GM12878 (cell line): Measurements from ENCODE around the gene ARID5B. TPM values are rescaled to one million over a fixed set of nuclear protein-coding genes. Genes with fewer than 3 reads are reported as not detected.

ENCODE experiments used
- ATAC-seq: fragments of 200-7000 bp; cut with Tn5 transposase; 3 replicates; pipeline ENCODE4 v1.9.1; 2020; ENCODE audit warnings: mild to moderate bottlenecking, moderate library complexity
- BruUV-seq: library from RNA; stranded (reverse); fragments of 400-500 nt; replicated peaks from 2 replicates; lab custom pipeline; 2021; lab: Mats Ljungman, UMichigan
- CTCF ChIA-PET: fragments of 300-600 bp; sonication (Branson Sonifier 250); formaldehyde crosslinking; extraction: SDS; loops from one replicate; lab custom pipeline; 2021; ENCODE audit warnings: inconsistent platforms; lab: Yijun Ruan, JAX
- POLR2A ChIA-PET: fragments of 350-600 bp; formaldehyde crosslinking; extraction: SDS; loops from one replicate; lab custom pipeline; 2021; ENCODE audit warnings: inconsistent platforms; lab: Charles Lee
- RAD21 ChIA-PET: fragments of 300-600 bp; sonication (Branson Sonifier 250); formaldehyde crosslinking; loops from one replicate; lab custom pipeline; 2023; ENCODE audit warnings: antibody characterized with exemption; ENCODE audit not compliant: unreplicated experiment; lab: Charles Lee
- SMC1A ChIA-PET: fragments of 300-600 bp; sonication (Branson Sonifier 250); formaldehyde crosslinking; loops from one replicate; lab custom pipeline; 2023; ENCODE audit not compliant: unreplicated experiment, uncharacterized antibody; lab: Charles Lee
- DNase-seq: peaks from one replicate; pipeline ENCODE4 v3.0.0-alpha.2; 2011; ENCODE audit warnings: low read depth, low spot score
- FAIRE-seq: peaks from 3 replicates; lab custom pipeline; 2011; peaks lifted over from hg19 to GRCh38; lab: Jason Lieb, UNC
- H2AFZ ChIP-seq: 2 replicates; pipeline ENCODE4 v1.6.0; 2011; ENCODE audit warnings: low read depth, low read length, control low read depth; ENCODE audit not compliant: control insufficient read depth
- H3K27ac ChIP-seq: 2 replicates; pipeline ENCODE4 v1.5.1; 2011; ENCODE audit warnings: control low read depth; ENCODE audit not compliant: control insufficient read depth, insufficient read depth
- H3K27me3 ChIP-seq, 2 experiments: replicated peaks in 1 of 2; 2 replicates each; pipeline versions ENCODE4 v1.6.0 to v1.6.1; 2011; ENCODE audit warnings: low read length in 1 of 2; ENCODE audit not compliant: control insufficient read depth in 2 of 2, insufficient read depth in 2 of 2
- H3K36me3 ChIP-seq, 2 experiments: 2 replicates each; pipeline ENCODE4 v1.5.1; 2011; ENCODE audit warnings: low read length in 1 of 2; ENCODE audit not compliant: control insufficient read depth in 2 of 2, insufficient read depth in 2 of 2
- H3K4me1 ChIP-seq: 2 replicates; pipeline ENCODE4 v1.6.1; 2011; ENCODE audit warnings: mild to moderate bottlenecking, low read length, moderate library complexity, mixed read lengths; ENCODE audit not compliant: control insufficient read depth, insufficient read depth
- H3K4me2 ChIP-seq: 2 replicates; pipeline ENCODE4 v1.6.0; 2011; ENCODE audit warnings: control low read depth; ENCODE audit not compliant: control insufficient read depth, insufficient read depth
- H3K4me3 ChIP-seq: fragments of 200-600 bp; sonication (generic); 2 replicates; pipeline ENCODE4 v1.5.1; 2016
- H3K79me2 ChIP-seq: 2 replicates; pipeline ENCODE4 v1.6.0; 2011; ENCODE audit warnings: low read length; ENCODE audit not compliant: control insufficient read depth, insufficient read depth
- H3K9ac ChIP-seq: 2 replicates; pipeline ENCODE4 v1.8.0; 2011; ENCODE audit warnings: low read length, control low read depth, mixed read lengths; ENCODE audit not compliant: control insufficient read depth, insufficient read depth
- H3K9me3 ChIP-seq: replicated peaks from 3 replicates; pipeline ENCODE4 v1.5.1; 2011; ENCODE audit warnings: mild to moderate bottlenecking, low read length; ENCODE audit not compliant: control insufficient read depth, insufficient read depth
- H4K20me1 ChIP-seq: 2 replicates; pipeline ENCODE4 v1.6.0; 2011; ENCODE audit not compliant: control insufficient read depth, insufficient read depth
- CBX3 ChIP-seq: fragments of 200-600 bp; sonication (generic); IDR thresholded peaks from 2 replicates; pipeline ENCODE4 v1.6.1; 2016; ENCODE audit warnings: low read depth, borderline replicate concordance
- CTCF ChIP-seq, 3 experiments: IDR thresholded peaks in 2 of 3; conservative IDR thresholded peaks in 1 of 3; 2 replicates each; pipeline ENCODE4 v1.5.1; 2011; ENCODE audit warnings: low read depth in 3 of 3, low read length in 3 of 3, mild to moderate bottlenecking in 3 of 3, control low read depth in 2 of 3, moderate library complexity in 2 of 3, inconsistent platforms in 1 of 3, mixed read lengths in 1 of 3; ENCODE audit not compliant: control insufficient read depth in 2 of 3, insufficient read depth in 1 of 3; ENCODE audit errors: extremely low read depth in 1 of 3
- E2F8 ChIP-seq: fragments of 450-650 bp; IDR thresholded peaks from 2 replicates; pipeline ENCODE4 v1.6.1; 2018; ENCODE audit warnings: mild to moderate bottlenecking, low read depth, moderate library complexity; ENCODE audit not compliant: partially characterized antibody
- MTA3 ChIP-seq: IDR thresholded peaks from 2 replicates; pipeline ENCODE4 v1.6.1; 2012; ENCODE audit warnings: low read length, inconsistent platforms, borderline replicate concordance
- NFYB ChIP-seq: IDR thresholded peaks from 2 replicates; pipeline ENCODE4 v1.6.1; 2011; ENCODE audit warnings: low read depth, mild to moderate bottlenecking, low read length, improper control_type of control experiment, moderate library complexity; ENCODE audit not compliant: insufficient read depth
- NRF1 ChIP-seq: conservative IDR thresholded peaks from 2 replicates; pipeline ENCODE4 v1.6.1; 2011; ENCODE audit warnings: mild to moderate bottlenecking, low read depth, low read length, improper control_type of control experiment
- POLR2AphosphoS2 ChIP-seq: IDR thresholded peaks from 2 replicates; pipeline ENCODE4 v1.6.1; 2011; ENCODE audit warnings: low read depth, mild to moderate bottlenecking, low read length, improper control_type of control experiment, moderate library complexity
- RUNX3 ChIP-seq: IDR thresholded peaks from 2 replicates; pipeline ENCODE4 v1.6.1; 2012; ENCODE audit warnings: low read length, inconsistent platforms
- ZBED1 ChIP-seq: IDR thresholded peaks from 2 replicates; pipeline ENCODE4 v1.6.1; 2016; ENCODE audit warnings: borderline replicate concordance
- ZNF592 ChIP-seq: fragments of 450-650 bp; IDR thresholded peaks from 2 replicates; pipeline ENCODE4 v1.6.1; 2017; ENCODE audit warnings: mild to moderate bottlenecking, moderate library complexity
- WGBS: methylation state at CpG from one replicate; pipeline ENCODE4 v1.1.6; 2016; ENCODE audit warnings: low lambda C conversion rate; ENCODE audit not compliant: insufficient replicate concordance, insufficient coverage; ENCODE audit errors: missing lambda C conversion rate; 5-methylcytosine and 5-hydroxymethylcytosine counted together
- in situ Hi-C: fragments of 300-500 bp; cut with MboI; formaldehyde crosslinking; loops from 9 replicates; pipeline ENCODE4 v1.14.3; 2018; ENCODE audit warnings: mixed read lengths
- intact Hi-C: fragments of 100-400 bp; cut with micrococcal nuclease; formaldehyde crosslinking; loops from one replicate; pipeline ENCODE4 v1.14.2; 2022; ENCODE audit not compliant: unreplicated experiment
- polyA plus RNA-seq, 11 experiments: library from polyadenylated mRNA; depleted of rRNA in 4 of 11; unstranded in 6 of 11; stranded (reverse) in 5 of 11; fragments of >200 nt; fragmentation: Nextera tagmentation in 4 of 11; fragmentation: Illumina TruSeq in 1 of 11; extraction: Ambion mirVana in 4 of 11; extraction: Trizol in 1 of 11; gene quantifications; 1 replicate in 1 of 11; 2 replicates in 10 of 11; pipeline versions ENCODE4 v1.2.1 to v1.2.3, GENCODE V29; 2011 to 2016; ENCODE audit warnings: inconsistent platforms in 2 of 11, missing spikeins in 2 of 11, low read depth in 1 of 11
- total RNA-seq, 4 experiments: library from RNA; depleted of rRNA in 3 of 4; stranded (reverse); fragments of >200 nt in 3 of 4; fragmentation: Illumina TruSeq in 1 of 4; extraction: Trizol in 1 of 4; gene quantifications; 2 replicates each; pipeline versions ENCODE4 v1.2.1 to v1.2.3, GENCODE V29; 2013 to 2021

ARID5B gene
- total and polyA plus RNA-seq, 10 of the 15 experiments (the other 5 are each of a cell fraction or from before 2014, with no cell fraction given), result 2.7 to 8.5 (median 6.1) TPM

GRCh38 chr10:61918989-61919388, 17.5 kb downstream of the ARID5B start:
- Histone ChIP-seq H3K4me2 (no peak overlapping the region), H3K36me3 (peaks cover 0 to 12% of the 10 kb centered on the region in 2 experiments; a peak in 1 of 4 replicates), H2AFZ (no peak overlapping the region), H3K4me3 (no peak overlapping the region), H3K27me3 (no peaks in the 10 kb centered on the region), H4K20me1 (no peaks in the 10 kb centered on the region), H3K9ac (no peak overlapping the region), H3K4me1 (no peaks in the 10 kb centered on the region), H3K27ac (no peak overlapping the region), H3K9me3 (peaks cover 7% of the 10 kb centered on the region; the same call in 1 of the 3 replicates), H3K79me2 (peaks cover 30% of the 10 kb centered on the region)
- 75% methylated on average over 3 of the region's 4 CpGs for whole genome bisulfite sequencing
- TF ChIP-seq MTA3 (no peak), CBX3 (no peak), NFYB (no peak), NRF1 (no peak), POLR2AphosphoS2 (no peak), E2F8 (no peak), CTCF (IDR thresholded peaks at IDR 0.05 in 2 of 3, conservative IDR thresholded peaks at IDR 0.05 in 1 of 3; ENCODE audit: control insufficient read depth in 2 of 3, extremely low read depth in 1 of 3, insufficient read depth in 1 of 3, low read depth in 3 of 3, low read length in 3 of 3) (no peak), ZBED1 (no peak), ZNF592 (no peak), RUNX3 (no peak)
- ChIA-PET CTCF (no interaction called here), RAD21 (no interaction called here), SMC1A (no interaction called here), POLR2A (no interaction called here)
- intact Hi-C loops, result no loop called here
- in situ Hi-C loops, result no loop called here
- FAIRE-seq (no peak), ATAC-seq (no peak), DNase-seq (no peak)
- BruUV-seq, result no TSS peak
